Measurements from ENCODE around the gene ZBTB8A.
"Not testable (repeated sequence)": the region's sequence is repeated elsewhere in the genome, so short reads cannot be mapped to it uniquely, and the experiment has no call there.

ZBTB8A gene

DNA sequence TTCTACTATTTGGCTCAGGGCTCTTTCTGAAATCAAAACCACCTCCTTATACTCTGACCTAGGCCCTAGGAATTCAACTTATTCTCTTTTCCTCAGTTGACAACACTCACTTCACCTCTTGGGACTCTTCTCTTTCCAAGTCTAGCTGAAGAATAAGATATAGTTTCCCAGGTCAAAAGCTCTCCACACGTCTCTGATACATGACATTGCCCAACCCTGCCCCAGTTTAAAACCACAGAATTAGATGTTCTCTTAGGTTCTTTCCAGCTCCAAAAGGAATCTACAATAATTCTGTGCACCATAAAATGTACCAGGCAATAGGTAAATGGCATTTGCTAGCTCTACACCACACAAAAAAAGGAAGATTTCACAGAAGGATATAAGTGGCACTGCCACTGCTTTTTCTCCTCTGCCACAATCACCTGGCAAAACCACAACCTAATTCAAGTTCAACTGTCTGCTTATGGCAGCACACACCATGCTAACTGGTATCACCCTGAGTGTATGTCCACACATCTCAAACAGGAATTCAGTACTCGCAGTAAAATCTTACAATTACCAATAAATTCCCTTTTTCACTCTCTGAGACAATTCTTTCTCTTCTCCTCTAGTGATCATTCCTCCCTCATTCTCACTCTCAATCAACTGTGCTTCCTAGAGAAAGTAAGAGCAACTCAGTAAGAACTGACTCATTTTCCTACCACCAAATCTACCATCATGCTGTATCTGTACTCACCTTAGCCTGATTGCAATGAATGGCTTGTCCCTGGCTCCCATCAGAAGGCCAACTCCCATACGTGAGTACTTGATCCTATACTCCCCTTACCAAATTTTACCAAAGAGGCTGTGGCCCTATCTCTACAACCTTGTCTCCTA is 83.8 kb downstream of the ZBTB8A start:
- no peak for DNase-seq

DNA sequence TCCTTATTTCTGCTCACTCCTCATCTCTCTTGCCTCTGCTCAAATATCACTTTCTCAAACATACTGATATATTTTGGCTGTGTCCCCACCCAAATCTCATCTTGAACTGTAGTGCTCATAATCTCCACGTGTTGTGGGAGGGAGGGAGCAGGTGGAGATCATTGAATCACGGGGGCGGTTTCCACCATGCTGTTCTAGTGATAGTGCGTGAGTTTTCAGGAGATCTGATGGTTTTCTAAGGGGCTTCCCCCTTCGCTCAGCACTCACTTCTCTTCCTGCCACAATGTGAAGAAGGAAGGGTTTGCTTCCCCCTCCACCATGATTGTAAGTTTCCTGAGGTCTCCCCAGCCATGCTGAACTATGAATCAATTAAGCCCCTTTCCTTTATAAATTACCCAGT is 84.5 kb downstream of the ZBTB8A start:
- DNase-seq, result no peak

DNA sequence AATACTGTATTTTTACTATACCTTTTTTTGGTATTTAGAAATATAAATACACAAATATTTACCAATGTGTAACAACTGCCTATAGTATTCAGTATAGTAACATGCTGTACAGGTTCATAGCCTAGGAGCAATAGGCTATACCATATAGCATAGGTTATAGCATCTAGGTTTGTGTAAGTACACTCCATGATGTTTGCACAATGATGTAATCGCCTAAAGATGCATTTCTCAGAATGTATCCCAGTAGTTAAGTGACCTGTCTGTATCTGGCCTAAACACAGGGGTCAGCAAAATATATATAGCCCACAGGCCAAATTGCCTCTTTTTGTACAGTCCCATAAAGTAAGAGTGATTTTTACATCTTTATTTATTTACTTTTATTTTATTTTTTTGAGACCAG is 86.9 kb downstream of the ZBTB8A start:
- DNase-seq, result no peak

DNA sequence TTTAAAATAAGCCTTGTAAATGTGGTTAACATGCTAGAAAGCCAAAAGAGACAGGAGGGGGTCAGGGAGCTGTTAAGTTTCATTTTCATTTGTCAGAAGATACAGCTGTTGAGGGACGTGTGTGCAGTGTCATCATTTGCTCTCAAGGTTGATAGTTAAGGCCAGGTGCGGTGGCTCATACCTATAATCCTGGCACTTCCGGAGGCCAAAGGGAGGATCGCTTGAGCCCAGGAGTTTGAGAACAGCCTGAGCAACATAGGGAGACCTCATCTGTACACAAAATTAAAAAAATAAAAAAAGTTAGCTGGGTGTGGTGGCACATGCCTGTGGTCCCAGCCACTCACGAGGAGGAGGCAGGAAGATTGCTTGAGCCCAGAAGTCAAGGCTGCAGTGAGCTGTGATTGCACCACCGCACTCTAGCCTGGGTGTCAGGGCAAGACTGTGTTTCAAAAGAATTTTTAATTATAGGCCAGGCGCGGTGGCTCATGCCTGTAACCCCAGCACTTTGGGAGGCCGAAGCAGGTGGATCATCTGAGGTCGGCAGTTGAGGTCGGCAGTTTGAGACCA is 88.5 kb downstream of the ZBTB8A start:
- DNase-seq, result no peak

DNA sequence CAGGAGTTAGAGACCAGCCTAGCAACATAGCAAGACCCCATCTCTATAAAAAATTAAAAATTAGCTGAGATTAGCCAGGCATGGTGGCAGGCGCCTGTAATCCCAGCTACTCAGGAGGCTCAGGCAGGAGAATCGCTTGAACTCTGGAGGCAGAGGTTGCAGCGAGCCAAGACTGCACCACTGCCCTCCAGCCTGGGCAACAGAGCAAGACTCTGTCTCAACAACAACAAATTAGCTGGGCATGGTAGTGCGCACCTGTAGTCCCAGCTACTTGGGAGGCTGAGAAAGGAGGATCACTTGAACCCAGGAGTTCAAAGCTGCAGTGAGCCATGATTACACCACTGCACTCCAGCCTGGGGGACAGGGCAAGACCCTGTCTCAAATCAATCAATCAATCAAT is 90.9 kb downstream of the ZBTB8A start:
- DNase-seq, result not testable (repeated sequence)

DNA sequence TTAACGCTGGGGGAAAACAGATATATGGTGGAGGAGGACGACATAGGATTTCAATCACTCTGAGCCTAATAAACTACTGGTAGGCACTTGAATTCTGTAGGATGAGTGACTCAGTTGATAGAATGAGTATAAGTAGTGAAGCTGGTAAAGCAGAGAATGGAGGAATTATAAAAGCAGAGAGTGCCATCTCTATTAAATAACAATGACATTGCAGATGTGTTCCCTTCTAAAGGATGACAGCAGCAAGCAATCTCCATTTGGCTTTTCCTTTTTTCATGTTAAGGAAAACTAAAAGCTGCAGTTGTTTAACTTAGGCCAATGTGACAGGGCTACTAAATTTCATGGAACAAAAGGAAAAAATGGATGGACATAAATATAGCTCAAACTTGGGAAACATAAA is 93.6 kb downstream of the ZBTB8A start:
- no peak for DNase-seq

DNA sequence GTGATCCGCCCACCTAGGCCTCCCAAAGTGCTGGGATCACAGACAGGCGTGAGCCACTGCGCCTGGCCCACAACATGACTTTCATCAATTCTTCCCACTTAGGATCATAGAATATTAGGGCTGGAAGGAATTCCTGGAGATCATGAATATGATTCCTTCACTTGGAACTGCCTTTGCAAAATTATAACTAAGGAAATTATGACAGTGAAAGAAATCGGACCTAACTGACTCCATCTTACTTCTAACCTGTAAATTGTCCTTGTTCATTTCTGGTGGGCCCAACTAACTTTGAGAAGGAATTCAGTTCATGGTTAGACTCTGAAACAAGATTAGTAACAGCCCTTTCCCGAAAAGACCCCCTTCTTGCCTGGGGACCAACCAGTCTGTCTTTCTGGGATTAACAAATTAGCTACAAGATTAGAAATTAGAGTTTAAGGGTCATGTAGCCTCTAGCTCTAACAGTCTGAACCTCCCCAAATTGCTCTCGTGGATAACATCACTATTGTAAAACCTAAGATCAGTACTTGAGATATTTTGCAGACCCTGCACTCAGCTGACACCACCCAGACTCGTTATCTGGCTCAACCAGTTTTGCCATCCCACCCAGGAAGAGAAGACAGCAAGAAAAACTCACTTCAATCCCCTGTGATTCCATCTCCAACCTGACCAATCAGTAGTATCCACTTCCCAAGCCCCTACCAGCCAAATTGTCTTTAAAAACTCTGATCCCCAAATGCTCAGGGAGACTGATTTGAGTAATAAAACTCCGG is 96.5 kb downstream of the ZBTB8A start:
- no peak for DNase-seq

DNA sequence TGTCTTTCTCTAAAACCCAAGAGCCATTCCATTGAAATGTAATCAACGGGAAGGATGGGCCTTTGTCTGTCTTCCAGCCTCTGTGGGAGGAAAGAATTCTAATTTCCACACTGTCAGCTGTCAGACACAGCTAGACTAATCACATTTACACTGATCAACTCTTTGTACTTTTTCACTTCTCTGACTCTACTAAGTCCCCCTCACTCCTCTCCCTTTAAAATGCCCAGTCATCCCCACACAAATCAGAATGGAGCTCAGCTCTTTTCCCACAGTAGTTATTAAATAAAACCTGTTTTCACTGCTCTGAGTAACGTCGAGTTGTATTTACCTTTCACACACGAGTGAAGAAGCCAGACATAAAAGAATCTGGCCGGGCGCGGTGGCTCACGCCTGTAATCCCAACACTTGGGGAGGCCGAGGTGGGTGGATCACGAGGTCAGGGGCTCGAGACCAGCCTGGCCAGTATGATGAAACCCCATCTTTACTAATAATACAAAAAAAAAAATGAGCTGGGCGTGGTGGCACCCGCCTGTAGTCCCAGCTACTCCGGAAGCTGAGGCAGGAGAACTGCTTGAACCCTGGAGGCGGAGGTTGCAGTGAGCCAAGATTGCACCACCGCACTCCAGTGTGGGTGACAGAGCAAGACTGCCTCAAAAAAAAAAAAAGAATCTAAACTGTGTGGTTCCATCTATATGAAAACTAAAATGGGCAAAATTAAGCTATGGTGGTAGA is 97.9 kb downstream of the ZBTB8A start:
- no peak for DNase-seq

DNA sequence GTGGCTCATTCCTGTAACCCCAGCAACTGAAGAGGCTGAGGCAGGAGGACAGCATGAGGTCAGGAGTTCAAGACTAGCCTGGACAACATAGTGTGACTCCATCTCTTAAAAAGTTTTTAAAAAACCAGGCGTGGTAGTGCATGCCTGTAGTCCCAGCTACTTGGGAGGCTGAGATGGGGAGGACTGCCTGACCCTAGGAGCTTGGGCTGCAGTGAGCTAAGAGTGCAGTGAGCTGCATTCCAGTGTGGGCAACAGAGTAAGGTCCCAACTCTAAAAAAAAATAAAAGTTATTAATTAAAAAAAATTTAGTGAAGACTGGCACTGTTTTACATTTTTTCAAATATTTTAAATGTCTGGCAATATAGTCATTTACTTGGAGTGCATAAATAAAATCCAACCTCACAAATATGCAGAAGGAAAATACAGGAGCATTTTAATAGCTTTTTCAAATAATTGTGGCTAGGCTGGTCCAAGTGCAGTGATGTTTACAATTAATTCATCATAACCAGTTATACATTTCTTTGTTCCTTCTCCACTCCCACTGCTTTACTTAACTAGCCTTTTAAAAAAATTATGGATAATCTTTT is 100.4 kb downstream of the ZBTB8A start:
- no peak for DNase-seq

DNA sequence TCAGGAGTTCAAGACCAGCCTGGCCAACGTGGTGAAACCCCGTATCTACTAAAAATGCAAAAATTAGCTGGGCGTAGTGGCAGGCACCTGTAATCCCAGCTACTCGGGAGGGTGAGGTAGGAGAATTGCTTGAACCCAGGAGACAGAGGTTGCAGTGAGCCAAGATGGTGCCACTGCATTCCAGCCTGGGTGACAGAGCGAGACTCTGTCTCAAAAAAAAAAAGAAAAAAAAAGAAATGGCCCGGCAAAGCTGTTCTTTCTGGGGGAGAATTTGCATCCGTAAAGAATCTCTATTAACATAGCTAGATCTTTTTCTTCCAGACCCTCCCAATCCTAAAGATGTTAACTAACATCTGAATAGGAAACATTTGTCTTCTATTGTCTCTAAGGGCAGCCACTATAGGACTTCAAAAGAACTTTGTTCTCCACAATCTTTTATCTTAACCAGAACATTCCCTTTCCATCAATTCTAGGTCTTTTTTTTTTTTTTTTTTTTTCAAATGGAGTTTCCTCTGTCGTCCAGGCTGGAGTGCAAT is 103.1 kb downstream of the ZBTB8A start:
- DNase-seq, result not testable (repeated sequence)

DNA sequence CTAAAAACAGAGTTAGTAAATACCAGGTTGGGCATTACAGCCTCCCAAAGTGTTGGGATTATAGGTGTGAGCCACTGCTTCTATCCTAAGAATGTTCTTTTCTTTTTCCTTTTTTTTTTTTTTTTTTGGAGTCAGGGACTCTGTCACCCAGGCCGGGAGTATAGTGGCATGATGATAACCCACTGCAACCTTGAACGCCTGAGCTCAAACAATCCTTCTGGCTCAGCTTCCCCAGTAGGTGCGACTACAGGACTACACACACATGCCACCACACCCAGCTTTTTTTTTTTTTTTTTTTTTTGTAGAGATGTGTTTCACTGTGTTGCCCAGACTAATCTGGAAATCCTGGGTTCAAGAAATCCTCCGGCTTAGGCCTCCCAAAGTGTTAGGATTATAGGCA is 105.2 kb downstream of the ZBTB8A start:
- DNase-seq, result no peak

DNA sequence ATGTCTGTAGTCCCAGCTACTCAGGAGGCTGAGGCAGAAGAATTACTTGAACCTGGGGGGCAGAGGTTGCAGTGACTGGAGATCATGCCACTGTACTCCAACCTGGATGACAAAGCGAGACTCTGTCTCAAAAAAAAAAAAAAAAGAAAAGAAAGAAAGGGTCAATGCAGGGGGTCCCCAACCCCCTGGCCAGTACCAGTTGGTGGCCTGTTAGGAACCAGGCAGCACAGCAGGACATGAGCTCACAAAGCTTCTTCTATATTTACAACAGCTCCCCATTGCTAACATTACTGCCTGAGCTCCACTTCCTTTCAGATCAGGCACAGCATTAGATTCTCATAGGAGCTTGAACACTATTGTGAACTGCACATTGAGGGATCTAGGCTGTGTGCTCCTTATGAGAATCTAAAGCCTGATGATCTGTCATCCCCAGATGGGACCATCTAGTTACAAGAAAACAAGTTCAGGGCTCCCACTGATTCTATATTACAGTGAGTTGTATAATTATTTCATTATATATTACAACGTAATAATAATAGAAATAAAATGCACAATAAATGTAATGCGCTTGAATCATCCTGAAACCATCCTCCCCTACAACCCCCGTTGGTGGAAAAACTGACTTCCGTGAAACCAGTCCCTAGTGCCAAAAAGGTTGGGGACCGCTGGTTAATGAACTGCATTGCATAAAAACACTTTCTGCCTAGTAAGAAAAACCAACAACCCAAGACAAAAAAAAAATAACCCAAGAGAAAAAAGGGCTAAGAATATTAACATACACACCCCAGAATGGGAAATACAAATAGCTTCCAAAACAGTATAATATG is 108.3 kb downstream of the ZBTB8A start:
- no peak for DNase-seq

DNA sequence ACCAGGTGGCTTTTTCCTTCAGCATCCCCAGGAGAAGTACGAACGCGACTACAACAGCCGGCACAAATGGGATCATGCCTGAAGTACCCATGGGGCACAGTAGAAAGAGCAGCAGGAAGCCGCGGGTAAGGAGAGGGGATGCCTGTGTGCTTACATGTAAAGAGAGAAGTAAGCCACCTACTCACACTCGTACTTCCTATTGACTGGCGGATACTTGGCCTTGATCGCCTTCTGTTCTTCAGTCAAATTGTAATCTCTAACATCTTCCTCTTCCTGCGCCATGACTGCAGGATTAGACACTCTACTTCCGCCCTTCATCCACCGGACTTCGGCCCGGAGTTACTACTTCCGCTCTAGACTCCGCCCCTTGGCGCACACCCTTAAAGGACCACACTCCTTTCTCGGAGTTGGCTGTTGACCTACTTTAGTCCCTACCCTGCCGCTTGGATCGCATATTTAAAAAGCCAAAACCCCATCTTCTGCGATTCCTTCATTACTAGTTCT is 111.1 kb downstream of the ZBTB8A start, which contains the start of gene ZBTB8OS:
Gene ZBTB8OS (minus strand): TSS at position 303 of the 504 bp plus-strand sequence. CDS start 21 bp downstream, at position 282.
- peak; percentile 95 for DNase-seq

DNA sequence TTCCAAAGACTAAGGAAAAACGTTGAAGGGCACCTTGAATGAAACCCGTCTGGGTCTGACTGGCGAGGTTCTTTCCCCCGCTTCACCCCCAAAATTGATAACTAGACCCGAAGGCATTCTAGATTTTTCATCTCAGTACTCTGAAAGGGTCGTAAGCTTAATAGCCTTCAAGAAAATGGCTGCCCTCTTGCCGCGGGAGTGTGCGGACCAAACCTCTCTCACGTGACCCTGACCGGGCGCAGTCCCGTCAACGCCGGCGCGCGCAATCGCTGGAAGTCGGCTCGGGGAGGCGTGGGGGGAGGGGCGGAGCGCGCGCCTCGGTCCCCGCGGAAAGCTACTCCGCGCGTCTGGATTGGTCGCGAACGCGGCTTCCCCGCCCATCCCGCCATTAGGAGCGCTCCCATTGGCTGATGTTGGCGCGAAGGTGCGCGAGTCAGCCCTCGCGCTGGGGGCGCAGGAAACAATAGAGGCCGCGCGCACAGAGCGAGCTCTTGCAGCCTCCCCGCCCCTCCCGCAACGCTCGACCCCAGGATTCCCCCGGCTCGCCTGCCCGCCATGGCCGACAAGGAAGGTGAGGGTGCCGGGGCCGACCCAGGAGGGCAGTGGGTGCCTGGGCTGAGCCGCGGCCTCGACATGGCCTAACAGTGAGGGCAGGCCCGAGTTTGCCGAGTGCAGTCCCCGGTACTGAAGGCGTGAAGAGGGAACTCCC is 111.7 kb downstream of the ZBTB8A start, which contains the start of gene RBBP4:
Gene RBBP4 (plus strand): TSS at position 457 of the 709 bp plus-strand sequence. CDS start 99 bp downstream, at position 556.
- peak; percentile 96 for DNase-seq

DNA sequence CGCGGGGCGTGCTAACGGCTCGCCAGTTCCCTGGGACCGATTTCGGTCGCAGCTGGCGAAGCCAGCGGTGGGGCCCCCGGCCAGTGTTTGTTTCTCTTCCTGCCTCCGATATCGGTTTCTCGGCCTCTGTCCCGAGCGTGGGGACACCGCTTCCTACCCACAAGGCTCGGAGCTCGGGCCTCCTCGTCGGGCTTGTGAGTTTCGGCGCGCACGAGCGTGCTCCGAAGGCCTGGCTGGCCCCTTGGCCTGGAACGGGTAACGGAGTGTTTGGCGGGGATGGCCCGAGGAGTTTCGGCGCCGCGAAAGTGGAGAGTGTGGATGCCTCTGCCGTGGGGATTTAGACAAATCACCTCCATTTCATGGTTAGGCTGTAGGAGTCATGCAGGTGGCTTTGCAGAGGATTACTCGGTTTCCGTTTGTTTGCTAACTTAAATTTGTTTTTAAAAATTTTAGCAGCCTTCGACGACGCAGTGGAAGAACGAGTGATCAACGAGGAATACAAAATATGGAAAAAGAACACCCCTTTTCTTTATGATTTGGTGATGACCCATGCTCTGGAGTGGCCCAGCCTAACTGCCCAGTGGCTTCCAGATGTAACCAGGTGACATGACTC is 112.3 kb downstream of the ZBTB8A start:
- no peak for DNase-seq

DNA sequence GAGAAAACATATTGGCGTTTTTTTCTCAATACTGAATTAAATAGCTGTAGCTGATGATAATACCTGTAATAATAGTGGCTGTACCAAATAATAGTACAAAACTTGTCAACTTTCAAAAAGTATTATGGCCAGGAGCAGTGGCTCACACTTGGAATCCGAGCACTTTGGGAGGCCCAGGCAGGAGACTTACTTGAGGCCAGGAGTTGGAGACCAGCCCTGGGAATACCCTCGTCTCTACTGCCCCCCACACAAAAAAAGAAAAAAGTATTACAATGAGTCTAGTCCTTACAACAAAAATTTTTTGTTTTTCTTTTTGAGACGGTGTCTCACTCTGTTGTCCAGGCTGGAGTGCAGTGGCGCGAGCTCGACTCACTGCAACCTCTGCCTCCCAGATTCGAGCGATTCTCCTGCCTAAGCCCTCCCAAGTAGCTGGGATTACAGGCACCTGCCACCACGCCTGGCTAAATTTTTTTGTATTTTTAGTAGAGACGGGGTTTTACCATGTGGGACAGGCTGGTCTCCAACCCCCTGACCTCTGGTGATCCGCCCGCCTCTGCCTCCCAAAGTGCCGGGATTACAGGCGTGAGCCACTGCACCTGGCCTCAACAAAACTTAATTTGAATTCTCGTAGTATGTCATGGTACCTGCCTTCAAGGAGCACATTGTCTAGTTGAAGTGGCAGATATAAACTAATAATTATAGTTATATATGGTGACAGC is 113.2 kb downstream of the ZBTB8A start:
- DNase-seq, result no peak
